ENCODE results near the gene CD164L2. TPM values are rescaled to one million over a fixed set of nuclear protein-coding genes. Genes with fewer than 3 reads are reported as not detected.

The CD164L2 gene
- total RNA-seq, 4 donors from 2014 or later, result not detected

- Histone ChIP-seq H3K27me3 (peaks cover 0 to 10% (median 1%) of the 10 kb centered on the region in 4 donors), H3K9me3 (no peaks in the 10 kb centered on the region), H3K36me3 (no peaks in the 10 kb centered on the region), H3K27ac (replicated peaks in 1 of 4) (no peak overlapping the region), H3K4me3 (no peak overlapping the region), H3K4me1 (peaks cover under 1 to 8% (median 2%) of the 10 kb centered on the region in 4 donors)
- intact Hi-C loops (cut with DNase I), result no loop called here
- WGBS, result 79% methylated on average over 12 of the region's 12 CpGs
- no peak for DNase-seq (ENCODE audit: extremely low spot score)
- TF ChIP-seq EP300 (IDR thresholded peaks at IDR 0.05) (no peak), CTCF (IDR thresholded peaks at IDR 0.05) (no peak), POLR2AphosphoS5 (IDR thresholded peaks at IDR 0.05) (no peak), POLR2A (IDR thresholded peaks at IDR 0.05; ENCODE audit: low read depth) (no peak)
Observed at GRCh38 chr1:27377760-27378495, 5.2 kb downstream of the CD164L2 start.

GRCh38 chr1:27374362-27375086, 8.6 kb downstream of the CD164L2 start, which contains the start of gene FCN3:
Gene FCN3 (minus strand): TSS chr1:27374824. CDS start chr1:27374818, 6 bp downstream.
- TF ChIP-seq CTCF (IDR thresholded peaks at IDR 0.05), result no peak
- TF ChIP-seq EP300 (IDR thresholded peaks at IDR 0.05), result no peak
- no peak for TF ChIP-seq POLR2A (IDR thresholded peaks at IDR 0.05; ENCODE audit: low read depth)
- TF ChIP-seq POLR2AphosphoS5 (IDR thresholded peaks at IDR 0.05), result no peak
- intact Hi-C loops (cut with DNase I), result no loop called here
- H3K27me3 ChIP-seq, result no peaks in the 10 kb centered on the region
- no peaks in the 10 kb centered on the region for H3K36me3 ChIP-seq
- no peak within 1 kb of the TSS for H3K4me3 ChIP-seq
- H3K9me3 ChIP-seq, result no peaks in the 10 kb centered on the region
- no peak for DNase-seq (ENCODE audit: extremely low spot score)
- WGBS, result 88% methylated on average over 4 of the region's 4 CpGs
- H3K4me1 ChIP-seq, result peaks cover 0 to 8% (median under 1%) of the 10 kb centered on the region in 4 donors
- no peak within 1 kb of the TSS for H3K27ac ChIP-seq (replicated peaks in 1 of 4)

- Histone ChIP-seq H3K36me3 (no peaks in the 10 kb centered on the region), H3K27me3 (no peaks in the 10 kb centered on the region), H3K27ac (replicated peaks in 1 of 4) (no peak overlapping the region), H3K4me3 (no peak overlapping the region), H3K9me3 (no peaks in the 10 kb centered on the region), H3K4me1 (peaks cover 8 to 23% (median 13%) of the 10 kb centered on the region in 4 donors)
- no peak for DNase-seq (ENCODE audit: extremely low spot score)
- intact Hi-C loops (cut with DNase I), result no loop called here
- TF ChIP-seq EP300 (IDR thresholded peaks at IDR 0.05) (no peak), CTCF (IDR thresholded peaks at IDR 0.05) (peak in 1 of 3 experiments; percentile 6), POLR2AphosphoS5 (IDR thresholded peaks at IDR 0.05) (no peak)
- 88% methylated on average over 8 of the region's 11 CpGs for WGBS
Observed at GRCh38 chr1:27372808-27373690, 10.1 kb downstream of the CD164L2 start.

GRCh38 chr1:27372022-27372807, 10.9 kb downstream of the CD164L2 start:
- Histone ChIP-seq H3K36me3 (no peaks in the 10 kb centered on the region), H3K4me1 (peaks cover 16 to 27% (median 22%) of the 10 kb centered on the region in 4 donors), H3K27ac (replicated peaks in 1 of 4) (no peak overlapping the region), H3K27me3 (no peaks in the 10 kb centered on the region), H3K9me3 (no peaks in the 10 kb centered on the region), H3K4me3 (no peak overlapping the region)
- WGBS, result 87% methylated on average over 19 of the region's 19 CpGs
- no peak for TF ChIP-seq EP300 (IDR thresholded peaks at IDR 0.05)
- no peak for TF ChIP-seq CTCF (IDR thresholded peaks at IDR 0.05)
- TF ChIP-seq POLR2AphosphoS5 (IDR thresholded peaks at IDR 0.05), result no peak
- TF ChIP-seq POLR2A (IDR thresholded peaks at IDR 0.05; ENCODE audit: low read depth), result no peak
- intact Hi-C loops (cut with DNase I), result no loop called here
- DNase-seq (ENCODE audit: extremely low spot score), result no peak
